Panc1 (cell line): ENCODE results near the gene CHCHD6. TPM values are rescaled to one million over a fixed set of nuclear protein-coding genes. Genes with fewer than 3 reads are reported as not detected.

ENCODE experiments used
- ATAC-seq: fragments of 200-7000 bp; cut with Tn5 transposase; 2 replicates; pipeline ENCODE4 v1.9.1; 2020; ENCODE audit warnings: mild to moderate bottlenecking, moderate library complexity
- BruUV-seq: library from RNA; stranded (reverse); fragments of 400-500 nt; replicated peaks from 2 replicates; lab custom pipeline; 2021; lab: Mats Ljungman, UMichigan
- CTCF ChIA-PET: fragments of 300-600 bp; sonication (Branson Sonifier 250); formaldehyde crosslinking; loops from one replicate; lab custom pipeline; 2022; ENCODE audit warnings: antibody characterized with exemption; lab: Charles Lee
- POLR2A ChIA-PET: fragments of 300-600 bp; sonication (Branson Sonifier 250); formaldehyde crosslinking; loops from one replicate; lab custom pipeline; 2022; ENCODE audit warnings: antibody characterized with exemption; lab: Charles Lee
- DNase-seq: peaks from one replicate; pipeline ENCODE4 v3.0.0-alpha.2; 2010; ENCODE audit warnings: low read depth, low spot score
- H3K27ac ChIP-seq: 2 replicates; pipeline ENCODE4 v1.5.1; 2011; ENCODE audit warnings: mild to moderate bottlenecking, low read length, inconsistent platforms
- H3K27me3 ChIP-seq: fragments of 200-500 bp; sonication (Bioruptor generic); 2 replicates; pipeline ENCODE4 v1.6.0; 2014; ENCODE audit warnings: low read length, inconsistent platforms; ENCODE audit not compliant: control insufficient read depth, insufficient read depth
- H3K36me3 ChIP-seq: fragments of 200-500 bp; sonication (Bioruptor generic); 2 replicates; pipeline ENCODE4 v1.5.1; 2014; ENCODE audit warnings: inconsistent platforms, mild to moderate bottlenecking, low read length, moderate library complexity; ENCODE audit not compliant: control insufficient read depth, insufficient read depth
- H3K4me1 ChIP-seq: 2 replicates; pipeline ENCODE4 v1.5.1; 2011; ENCODE audit warnings: inconsistent platforms, mild to moderate bottlenecking, low read length, moderate library complexity; ENCODE audit not compliant: control insufficient read depth, insufficient read depth
- H3K4me3 ChIP-seq, 2 experiments: 2 replicates each; pipeline ENCODE4 v1.5.1; 2011 to 2012; ENCODE audit warnings: low read depth in 2 of 2, low read length in 2 of 2, mild to moderate bottlenecking in 2 of 2, inconsistent platforms in 1 of 2, moderate library complexity in 1 of 2
- H3K9me3 ChIP-seq: fragments of 200-500 bp; sonication (Bioruptor generic); 2 replicates; pipeline ENCODE4 v1.5.1; 2014; ENCODE audit warnings: low read depth, mild to moderate bottlenecking, inconsistent platforms, low read length, moderate library complexity; ENCODE audit not compliant: control insufficient read depth, insufficient read depth
- CTCF ChIP-seq: fragments of 450-650 bp; IDR thresholded peaks from 2 replicates; pipeline ENCODE4 v1.5.1; 2017; ENCODE audit warnings: mild to moderate bottlenecking
- POLR2AphosphoS5 ChIP-seq: IDR thresholded peaks from 2 replicates; pipeline ENCODE4 v1.6.1; 2012; ENCODE audit warnings: mild to moderate bottlenecking, low read depth, low read length, moderate library complexity
- REST ChIP-seq, 2 experiments: IDR thresholded peaks; 2 replicates each; pipeline ENCODE4 v1.6.1; 2011 to 2012; ENCODE audit warnings: low read depth in 2 of 2, control low read depth in 1 of 2, low read length in 1 of 2, mild to moderate bottlenecking in 1 of 2, moderate library complexity in 1 of 2; ENCODE audit not compliant: insufficient read depth in 1 of 2
- SIN3A ChIP-seq: IDR thresholded peaks from 2 replicates; pipeline ENCODE4 v1.6.1; 2012; ENCODE audit warnings: low read depth, mild to moderate bottlenecking, low read length, moderate library complexity, borderline replicate concordance; ENCODE audit not compliant: insufficient read depth
- TCF7L2 ChIP-seq: IDR thresholded peaks from 2 replicates; pipeline ENCODE4 v1.6.1; 2011; ENCODE audit warnings: mild to moderate bottlenecking, low read depth, low read length, inconsistent platforms
- in situ Hi-C: cut with HindIII; loops from 2 replicates; pipeline ENCODE4 v1.10.0; 2016; ENCODE audit warnings: low sequenced_read_pairs, low pct_unique_long_range_greater_than_20kb
- intact Hi-C: fragments of 100-400 bp; cut with micrococcal nuclease; formaldehyde crosslinking; loops from one replicate; pipeline ENCODE4 v1.10.0; 2022; ENCODE audit not compliant: unreplicated experiment
- total RNA-seq: library from RNA; stranded (reverse); gene quantifications from one replicate; pipeline ENCODE4 v1.2.1, GENCODE V29; 2021; ENCODE audit not compliant: unreplicated experiment

The CHCHD6 gene
- total RNA-seq, 1 experiment from 2014 or later = 31.5 TPM

DNA sequence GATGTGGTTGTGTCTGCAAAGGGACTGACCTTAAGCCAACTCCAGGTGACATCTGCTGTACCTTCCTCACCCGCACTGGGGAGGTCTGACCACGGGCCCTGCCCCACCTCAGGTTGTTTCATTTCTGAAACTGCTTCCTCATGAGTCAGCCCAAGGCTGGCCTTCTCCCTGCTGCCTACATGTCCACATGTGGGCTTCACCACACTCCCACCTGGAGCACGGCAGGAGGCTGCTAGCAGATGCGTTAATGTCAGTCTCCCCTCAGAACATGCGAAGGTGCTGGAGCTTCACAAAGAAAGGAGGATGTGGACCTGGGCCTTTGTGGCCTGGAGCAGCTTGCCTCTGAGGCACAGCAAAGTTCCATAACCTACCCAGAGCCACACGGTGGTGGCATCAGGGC lies 209.5 kb downstream of the CHCHD6 start:
- Histone ChIP-seq H3K4me3 (no peak overlapping the region), H3K27ac (no peak overlapping the region), H3K9me3 (no peaks in the 10 kb centered on the region), H3K4me1 (peaks cover 8% of the 10 kb centered on the region; the same call in 1 of the 2 replicates), H3K27me3 (no peaks in the 10 kb centered on the region), H3K36me3 (no peaks in the 10 kb centered on the region)
- ATAC-seq = no peak
- ChIA-PET CTCF (no interaction called here), POLR2A (no interaction called here)
- in situ Hi-C loops (no loop called here), intact Hi-C loops (no loop called here)
- TF ChIP-seq REST (IDR thresholded peaks at IDR 0.05; ENCODE audit: insufficient read depth in 1 of 2, low read depth in 2 of 2, low read length in 1 of 2) (no peak), SIN3A (no peak), CTCF (no peak), POLR2AphosphoS5 (no peak), TCF7L2 (no peak)
- DNase-seq = no peak
- no TSS peak for BruUV-seq

GRCh38 chr3:126914226-126914625 lies 210.2 kb downstream of the CHCHD6 start:
- in situ Hi-C loops = no loop called here
- no peaks in the 10 kb centered on the region for H3K9me3 ChIP-seq
- H3K27me3 ChIP-seq = no peaks in the 10 kb centered on the region
- DNase-seq (no peak), ATAC-seq (no peak)
- no TSS peak for BruUV-seq
- H3K36me3 ChIP-seq = no peaks in the 10 kb centered on the region
- TF ChIP-seq SIN3A = no peak
- no peak for TF ChIP-seq REST (IDR thresholded peaks at IDR 0.05; ENCODE audit: insufficient read depth in 1 of 2, low read depth in 2 of 2, low read length in 1 of 2)
- TF ChIP-seq TCF7L2 = no peak
- no peak for TF ChIP-seq CTCF
- no peak for TF ChIP-seq POLR2AphosphoS5
- H3K27ac ChIP-seq = no peak overlapping the region
- POLR2A ChIA-PET = no interaction called here
- no peak overlapping the region for H3K4me3 ChIP-seq
- intact Hi-C loops = no loop called here
- H3K4me1 ChIP-seq = peaks cover 8% of the 10 kb centered on the region; the same call in 1 of the 2 replicates
- CTCF ChIA-PET = no interaction called here
